K562 (cell line): ENCODE measurements around the gene TFEC. TPM values are rescaled to one million over a fixed set of nuclear protein-coding genes. Genes with fewer than 3 reads are reported as not detected.

Experiments
- ATAC-seq: fragments of 200-7000 bp; cut with Tn5 transposase; 3 replicates; pipeline ENCODE4 v1.9.1; 2020; ENCODE audit warnings: moderate library complexity
- BruUV-seq: library from RNA; stranded (reverse); fragments of 400-500 nt; replicated peaks from 2 replicates; lab custom pipeline; 2021; lab: Mats Ljungman, UMichigan
- CTCF ChIA-PET: fragments of 300-600 bp; formaldehyde crosslinking; extraction: SDS; loops from one replicate; lab custom pipeline; 2021; ENCODE audit warnings: low intra/inter-chr PET ratio; lab: Yijun Ruan, JAX
- POLR2A ChIA-PET: fragments of 300-600, 350-650 bp; sonication (Branson Sonifier 250); formaldehyde crosslinking; extraction: SDS; loops from one replicate; lab custom pipeline; 2021; ENCODE audit warnings: antibody characterized with exemption, inconsistent platforms; lab: Yijun Ruan, JAX
- DNase-seq, 4 experiments: peaks; one replicate each; pipeline versions ENCODE4 v3.0.0 to v3.0.0-alpha.2; 2011 to 2018; ENCODE audit warnings: low spot score in 3 of 4, mixed read lengths in 3 of 4; ENCODE audit errors: extremely low read depth in 1 of 4
- FAIRE-seq: peaks from 2 replicates; lab custom pipeline; 2011; peaks lifted over from hg19 to GRCh38; lab: Jason Lieb, UNC
- H2AFZ ChIP-seq: 2 replicates; pipeline ENCODE4 v1.6.0; 2011; ENCODE audit warnings: low read depth, low read length, control low read depth, inconsistent platforms
- H3K27ac ChIP-seq: fragments of 200-600 bp; 3 replicates; pipeline ENCODE4 v1.8.0; 2011; ENCODE audit warnings: low read depth, mild to moderate bottlenecking, control low read depth, inconsistent platforms, low read length, moderate library complexity, mixed read lengths; ENCODE audit errors: extremely low read depth
- H3K27me3 ChIP-seq, 2 experiments: fragments of 300-600 bp in 1 of 2; 2 replicates in 1 of 2; 3 replicates in 1 of 2; pipeline versions ENCODE4 v1.6.0 to v1.8.0; 2011; ENCODE audit warnings: inconsistent platforms in 2 of 2, low read length in 2 of 2, mild to moderate bottlenecking in 1 of 2, mixed read lengths in 1 of 2, moderate library complexity in 1 of 2; ENCODE audit not compliant: control insufficient read depth in 2 of 2, insufficient read depth in 2 of 2
- H3K36me3 ChIP-seq: fragments of 300-600 bp; 3 replicates; pipeline ENCODE4 v1.8.0; 2011; ENCODE audit warnings: mild to moderate bottlenecking, low read length, inconsistent platforms; ENCODE audit not compliant: control insufficient read depth, insufficient read depth
- H3K4me1 ChIP-seq, 2 experiments: fragments of 200-600 bp in 1 of 2; replicated peaks in 1 of 2; 2 replicates in 1 of 2; 3 replicates in 1 of 2; pipeline versions ENCODE4 v1.5.1 to v1.8.0; 2011; ENCODE audit warnings: inconsistent platforms in 2 of 2, low read length in 2 of 2, mild to moderate bottlenecking in 1 of 2, mixed read lengths in 1 of 2, moderate library complexity in 1 of 2; ENCODE audit not compliant: control insufficient read depth in 2 of 2, insufficient read depth in 2 of 2
- H3K4me2 ChIP-seq: 2 replicates; pipeline ENCODE4 v1.6.1; 2011; ENCODE audit warnings: low read length, control low read depth, inconsistent platforms, mixed read lengths; ENCODE audit not compliant: insufficient read depth
- H3K4me3 ChIP-seq: fragments of 200-600 bp; sonication (generic), shearing (Covaris generic); 2 replicates; pipeline ENCODE4 v1.5.1; 2016; ENCODE audit warnings: control low read depth, inconsistent platforms
- H3K79me2 ChIP-seq: fragments of 200-600 bp; 3 replicates; pipeline ENCODE4 v1.8.0; 2011; ENCODE audit warnings: low read length, inconsistent platforms; ENCODE audit not compliant: control insufficient read depth, insufficient read depth
- H3K9ac ChIP-seq, 2 experiments: 2 replicates each; pipeline versions ENCODE4 v1.6.0 to v1.6.1; 2011; ENCODE audit warnings: low read depth in 2 of 2, low read length in 2 of 2, control low read depth in 1 of 2, inconsistent platforms in 1 of 2, mild to moderate bottlenecking in 1 of 2, mixed read lengths in 1 of 2; ENCODE audit not compliant: insufficient read depth in 1 of 2
- H3K9me1 ChIP-seq: one replicate; pipeline ENCODE4 v1.6.0; 2011; ENCODE audit warnings: inconsistent platforms, mild to moderate bottlenecking, low read length, moderate library complexity; ENCODE audit not compliant: control insufficient read depth, insufficient read depth
- H3K9me3 ChIP-seq: replicated peaks from 2 replicates; pipeline ENCODE4 v1.5.1; 2011; ENCODE audit warnings: low read depth, low read length, inconsistent platforms; ENCODE audit not compliant: control insufficient read depth, insufficient read depth
- H4K20me1 ChIP-seq: replicated peaks from 2 replicates; pipeline ENCODE4 v1.6.1; 2011; ENCODE audit warnings: low read length, inconsistent platforms, mixed read lengths; ENCODE audit not compliant: control insufficient read depth, insufficient read depth
- BCOR ChIP-seq: fragments of 450-650 bp; IDR thresholded peaks from 2 replicates; pipeline ENCODE4 v1.6.1; 2016
- CBFB ChIP-seq: sonication (generic); formaldehyde crosslinking; IDR thresholded peaks from 2 replicates; pipeline ENCODE4 v1.4.0; 2020; ENCODE audit warnings: mild to moderate bottlenecking, missing genetic modification reagents
- CHD7 ChIP-seq: fragments of 200-600 bp; sonication (generic); IDR thresholded peaks from one replicate; pipeline ENCODE4 v1.6.1; 2012; ENCODE audit warnings: mild to moderate bottlenecking, low read depth, low read length, inconsistent platforms
- FOXA1 ChIP-seq: fragments of 450-650 bp; IDR thresholded peaks from 2 replicates; pipeline ENCODE4 v1.6.1; 2016; ENCODE audit warnings: mild to moderate bottlenecking, borderline replicate concordance
- FOXJ2 ChIP-seq: fragments of 200-800 bp; sonication (Bioruptor generic); IDR thresholded peaks from 2 replicates; pipeline ENCODE4 v1.6.1; 2016; ENCODE audit warnings: missing genetic modification characterization, missing compliant biosample characterization
- HDAC6 ChIP-seq: IDR thresholded peaks from 2 replicates; pipeline ENCODE4 v1.6.1; 2012; ENCODE audit warnings: low read depth, mild to moderate bottlenecking, control low read depth, inconsistent platforms, low read length, moderate library complexity
- HDGF ChIP-seq: fragments of 450-650 bp; IDR thresholded peaks from 2 replicates; pipeline ENCODE4 v1.6.1; 2016
- JUN ChIP-seq, 2 experiments: sonication (generic) in 1 of 2; formaldehyde crosslinking in 1 of 2; IDR thresholded peaks; 2 replicates each; pipeline versions ENCODE4 v1.6.1 to v1.8.0; 2012 to 2022; ENCODE audit warnings: borderline replicate concordance in 2 of 2, mild to moderate bottlenecking in 2 of 2, improper control_type of control experiment in 1 of 2, low read depth in 1 of 2, low read length in 1 of 2, missing genetic modification reagents in 1 of 2
- MEIS2 ChIP-seq: fragments of 450-650 bp; IDR thresholded peaks from 2 replicates; pipeline ENCODE4 v1.6.1; 2014; ENCODE audit warnings: mild to moderate bottlenecking; ENCODE audit not compliant: partially characterized antibody
- NR2F6 ChIP-seq: fragments of 450-650 bp; formaldehyde crosslinking; IDR thresholded peaks from 2 replicates; pipeline ENCODE4 v1.4.0; 2020; ENCODE audit warnings: mild to moderate bottlenecking
- POLR3A ChIP-seq: IDR thresholded peaks from 2 replicates; pipeline ENCODE4 v1.6.1; 2011; ENCODE audit warnings: borderline replicate concordance, mild to moderate bottlenecking, moderate library complexity; ENCODE audit not compliant: insufficient read length, insufficient read depth; ENCODE audit errors: extremely low read depth
- TAF1 ChIP-seq: IDR thresholded peaks from 2 replicates; pipeline ENCODE4 v1.6.1; 2011; ENCODE audit warnings: mild to moderate bottlenecking, low read length, moderate library complexity; ENCODE audit not compliant: insufficient read depth, control insufficient read depth, severe bottlenecking; ENCODE audit errors: extremely low read depth
- ZNF282 ChIP-seq: sonication (generic); formaldehyde crosslinking; IDR thresholded peaks from 2 replicates; pipeline ENCODE4 v1.8.1; 2023; ENCODE audit warnings: missing genetic modification reagents
- WGBS: fragments of 100-300 bp; shearing (Covaris generic); methylation state at CpG from one replicate; pipeline ENCODE4 v1.1.6; 2016; ENCODE audit warnings: low coverage, mixed read lengths; ENCODE audit not compliant: insufficient coverage; ENCODE audit errors: missing lambda C conversion rate; 5-methylcytosine and 5-hydroxymethylcytosine counted together
- in situ Hi-C: fragments of 300-500 bp; cut with MboI; formaldehyde crosslinking; loops from 4 replicates; pipeline ENCODE4 v1.15.0; 2018; ENCODE audit warnings: inconsistent platforms, mixed read lengths
- intact Hi-C: fragments of 100-400 bp; cut with micrococcal nuclease; formaldehyde crosslinking; loops from 2 replicates; pipeline ENCODE4 v1.14.2; 2022
- polyA plus RNA-seq, 8 experiments: library from polyadenylated mRNA; depleted of rRNA in 4 of 8; stranded (reverse) in 5 of 8; unstranded in 3 of 8; fragments of >200 nt; fragmentation: Nextera tagmentation in 2 of 8; fragmentation: Illumina TruSeq in 1 of 8; extraction: Ambion mirVana in 2 of 8; extraction: Trizol in 1 of 8; gene quantifications; 2 replicates each; pipeline versions ENCODE4 v1.2.1 to v1.2.3, GENCODE V29; 2011 to 2014; ENCODE audit warnings: inconsistent platforms in 1 of 8, missing spikeins in 1 of 8
- total RNA-seq, 7 experiments: library from RNA; depleted of rRNA in 6 of 7; stranded (reverse); fragments of >200 nt in 6 of 7; fragmentation: Illumina TruSeq in 2 of 7; extraction: Trizol in 2 of 7; gene quantifications; 2 replicates each; pipeline versions ENCODE4 v1.2.1 to v1.2.3, GENCODE V29; 2011 to 2021; ENCODE audit warnings: low replicate concordance in 1 of 7

Gene TFEC
- total and polyA plus RNA-seq, 9 of the 15 experiments (the other 6 are each of a cell fraction or from before 2014, with no cell fraction given): 0.01 TPM; not detected in 8

- BruUV-seq: no TSS peak
- ATAC-seq: no peak
- TF ChIP-seq FOXA1: no peak
- no peak for TF ChIP-seq JUN (IDR thresholded peaks at IDR 0.05; ENCODE audit: borderline replicate concordance, low read depth, low read length)
- no peak for TF ChIP-seq JUN (CRISPR knock-in tag; IDR thresholded peaks at IDR 0.05; ENCODE audit: borderline replicate concordance)
- TF ChIP-seq TAF1: no peak
- no peak for TF ChIP-seq CHD7
- no peak for TF ChIP-seq NR2F6
- no peak for TF ChIP-seq HDGF
- TF ChIP-seq FOXJ2: no peak
- TF ChIP-seq BCOR: no peak
- no peak for TF ChIP-seq HDAC6
- TF ChIP-seq MEIS2: no peak
- TF ChIP-seq ZNF282 (CRISPR knock-in tag): no peak
- TF ChIP-seq CBFB (CRISPR knock-in tag): no peak
- no peak for TF ChIP-seq POLR3A
These were observed 115.6 kb downstream of the TFEC start for GRCh38 chr7:115914951-115915350.

More at GRCh38 chr7:115914951-115915350, 115.6 kb downstream of the TFEC start:
- Histone ChIP-seq H3K9me3 (no peaks in the 10 kb centered on the region), H3K27ac (no peak overlapping the region), H3K9ac (no peak overlapping the region), H3K4me3 (no peak overlapping the region), H3K79me2 (no peaks in the 10 kb centered on the region), H3K9me1 (no peaks in the 10 kb centered on the region), H3K36me3 (no peaks in the 10 kb centered on the region), H4K20me1 (no peaks in the 10 kb centered on the region), H3K4me1 (no peaks in the 10 kb centered on the region), H3K27me3 (no peaks in the 10 kb centered on the region), H3K4me2 (no peak overlapping the region), H2AFZ (no peak overlapping the region)
- 0% methylated on average over 1 of the region's 1 CpG for WGBS
- intact Hi-C loops (loop anchor here (5.0 kb wide), 1 partner anchor 1888 kb away; no protein-coding TSS in a partner anchor), in situ Hi-C loops (no loop called here)
- ChIA-PET POLR2A (no interaction called here), CTCF (no interaction called here)
- no peak for FAIRE-seq
- no peak for DNase-seq
